ENCODE measurements around the gene TRMT1. TPM values are rescaled to one million over a fixed set of nuclear protein-coding genes. Genes with fewer than 3 reads are reported as not detected.

The TRMT1 gene
- total and polyA plus RNA-seq, 4 experiments from 2014 or later, result 18.0 to 78.4 (median 47.8) TPM

GRCh38 chr19:13057744-13058143 lies 58.8 kb downstream of the TRMT1 start:
- Mint-ChIP-seq H3K27me3 (peaks cover 0 to 11% of the 10 kb centered on the region in 2 donors), H3K4me1 (peaks cover 3 to 10% (median 6%) of the 10 kb centered on the region in 4 donors), H3K36me3 (no peaks in the 10 kb centered on the region), H3K27ac (no peak overlapping the region), H3K9me3 (no peaks in the 10 kb centered on the region), H3K4me3 (no peak overlapping the region)
- no peaks in the 10 kb centered on the region for H3K36me3 ChIP-seq (ENCODE audit: insufficient read depth, low read length)
- ChIA-PET CTCF (ENCODE audit: partially characterized antibody) (interaction anchor here (0.5 to 10.0 kb wide), 6 partner anchors 27 to 205 kb away, joined by 3 to 248 read pairs (median 4); no protein-coding TSS in a partner anchor), POLR2A (ENCODE audit: partially characterized antibody) (no interaction called here)
- no peak for DNase-seq
- no peak overlapping the region for H3K27ac ChIP-seq (ENCODE audit: low read depth, low read length)
- H3K4me1 ChIP-seq (ENCODE audit: insufficient read depth, low read length), result peaks cover 15% of the 10 kb centered on the region
- no peaks in the 10 kb centered on the region for H3K9me3 ChIP-seq (ENCODE audit: control insufficient read depth in 1 of 2, low read length in 2 of 2)
- no peak overlapping the region for H3K4me3 ChIP-seq (ENCODE audit: low read length in 2 of 2)
- peaks cover 11% of the 10 kb centered on the region for H3K27me3 ChIP-seq (ENCODE audit: insufficient read depth, low read length)
- intact Hi-C loops (cut with micrococcal nuclease), result no loop called here

GRCh38 chr19:13057147-13057572 lies 59.4 kb downstream of the TRMT1 start:
- Histone ChIP-seq H3K27ac (ENCODE audit: low read depth, low read length) (no peak overlapping the region), H3K4me3 (ENCODE audit: low read length in 2 of 2) (no peak overlapping the region), H3K36me3 (ENCODE audit: insufficient read depth, low read length) (no peaks in the 10 kb centered on the region), H3K27me3 (ENCODE audit: insufficient read depth, low read length) (peaks cover 11% of the 10 kb centered on the region), H3K4me1 (ENCODE audit: insufficient read depth, low read length) (peaks cover 15% of the 10 kb centered on the region), H3K9me3 (ENCODE audit: control insufficient read depth in 1 of 2, low read length in 2 of 2) (no peaks in the 10 kb centered on the region)
- ChIA-PET POLR2A (ENCODE audit: partially characterized antibody) (no interaction called here), CTCF (ENCODE audit: partially characterized antibody) (interaction anchor here (0.5 to 10.0 kb wide), 4 partner anchors 37 to 93 kb away, joined by 4 to 248 read pairs (median 5); no protein-coding TSS in a partner anchor)
- no peak for DNase-seq
- Mint-ChIP-seq H3K4me3 (no peak overlapping the region), H3K27ac (no peak overlapping the region), H3K4me1 (peaks cover 3 to 10% (median 6%) of the 10 kb centered on the region in 4 donors), H3K36me3 (no peaks in the 10 kb centered on the region), H3K9me3 (no peaks in the 10 kb centered on the region), H3K27me3 (peaks cover 0 to 11% of the 10 kb centered on the region in 2 donors)
- intact Hi-C loops (cut with micrococcal nuclease), result no loop called here

GRCh38 chr19:13056052-13056660 lies 60.4 kb downstream of the TRMT1 start:
- H3K27me3 Mint-ChIP-seq, result peaks cover 0 to 8% of the 10 kb centered on the region in 2 donors
- intact Hi-C loops (cut with micrococcal nuclease), result no loop called here
- POLR2A ChIA-PET (ENCODE audit: partially characterized antibody), result no interaction called here
- DNase-seq, result no peak
- H3K27ac ChIP-seq (ENCODE audit: low read depth, low read length), result no peak overlapping the region
- H3K4me3 ChIP-seq (ENCODE audit: low read length in 2 of 2), result no peak overlapping the region
- H3K27ac Mint-ChIP-seq, result no peak overlapping the region
- H3K27me3 ChIP-seq (ENCODE audit: insufficient read depth, low read length), result peaks cover 11% of the 10 kb centered on the region
- CTCF ChIA-PET (ENCODE audit: partially characterized antibody), result interaction anchor here (1.1 to 10.0 kb wide), 2 partner anchors 30 to 77 kb away, joined by 3 to 248 read pairs; no protein-coding TSS in a partner anchor
- no peaks in the 10 kb centered on the region for H3K36me3 ChIP-seq (ENCODE audit: insufficient read depth, low read length)
- H3K4me3 Mint-ChIP-seq, result peak overlapping the region in 1 of 8 donors; percentile 29
- peaks cover 15% of the 10 kb centered on the region for H3K4me1 ChIP-seq (ENCODE audit: insufficient read depth, low read length)
- H3K9me3 Mint-ChIP-seq, result no peaks in the 10 kb centered on the region
- H3K4me1 Mint-ChIP-seq, result peaks cover 3 to 13% (median 9%) of the 10 kb centered on the region in 4 donors
- H3K36me3 Mint-ChIP-seq, result no peaks in the 10 kb centered on the region
- no peaks in the 10 kb centered on the region for H3K9me3 ChIP-seq (ENCODE audit: control insufficient read depth in 1 of 2, low read length in 2 of 2)

- Mint-ChIP-seq H3K27me3 (peaks cover 0 to 4% of the 10 kb centered on the region in 2 donors), H3K36me3 (no peaks in the 10 kb centered on the region), H3K4me1 (peaks cover 2 to 10% (median 7%) of the 10 kb centered on the region in 4 donors), H3K4me3 (peak overlapping the region in 1 of 8 donors; percentile 29), H3K9me3 (no peaks in the 10 kb centered on the region), H3K27ac (no peak overlapping the region)
- no peak overlapping the region for H3K4me3 ChIP-seq (ENCODE audit: low read length in 2 of 2)
- ChIA-PET POLR2A (ENCODE audit: partially characterized antibody) (no interaction called here), CTCF (ENCODE audit: partially characterized antibody) (interaction anchor here (0.6 to 1.7 kb wide), 3 partner anchors 8 to 36 kb away, joined by 3 to 4 read pairs (median 3); no protein-coding TSS in a partner anchor)
- H3K27ac ChIP-seq (ENCODE audit: low read depth, low read length), result no peak overlapping the region
- H3K36me3 ChIP-seq (ENCODE audit: insufficient read depth, low read length), result no peaks in the 10 kb centered on the region
- H3K4me1 ChIP-seq (ENCODE audit: insufficient read depth, low read length), result peaks cover 8% of the 10 kb centered on the region
- no peaks in the 10 kb centered on the region for H3K9me3 ChIP-seq (ENCODE audit: control insufficient read depth in 1 of 2, low read length in 2 of 2)
- DNase-seq, result no peak
- H3K27me3 ChIP-seq (ENCODE audit: insufficient read depth, low read length), result peaks cover 4% of the 10 kb centered on the region
- intact Hi-C loops (cut with micrococcal nuclease), result no loop called here
Measured at GRCh38 chr19:13055213-13056051, 61.1 kb downstream of the TRMT1 start.

Other genes with a start within 250 kb of the TRMT1 start
- 10 to 100 TPM; 31.6 to 32.8 TPM for gene DNASE2, start 235.3 kb downstream of the TRMT1 start, total RNA-seq
- 10 to 100 TPM; 55.3 to 81.8 TPM for gene DNASE2, start 235.3 kb downstream of the TRMT1 start, polyA plus RNA-seq
- not detected for gene KLF1, start 229.5 kb downstream of the TRMT1 start, total RNA-seq
- not detected for gene KLF1, start 229.5 kb downstream of the TRMT1 start, polyA plus RNA-seq
- gene GCDH, start 225.6 kb downstream of the TRMT1 start, total RNA-seq, result 10 to 100 TPM; 63.9 to 66.1 TPM
- 10 to 100 TPM; 16.5 to 27.4 TPM for gene GCDH, start 225.6 kb downstream of the TRMT1 start, polyA plus RNA-seq
- gene SYCE2, start 197.4 kb downstream of the TRMT1 start, total RNA-seq, result under 1 TPM in 1 of 2 experiments, not detected in 1; 0.79 TPM
- gene SYCE2, start 197.4 kb downstream of the TRMT1 start, polyA plus RNA-seq, result not detected
- 10 to 100 TPM; 53.8 to 59.1 TPM for gene FARSA, start 183.0 kb downstream of the TRMT1 start, total RNA-seq
- gene FARSA, start 183.0 kb downstream of the TRMT1 start, polyA plus RNA-seq, result 10 to 100 TPM; 63.2 to 68.1 TPM
- gene CALR, start 178.1 kb downstream of the TRMT1 start, total RNA-seq, result 100 to 1,000 TPM; 484 to 499 TPM
- gene CALR, start 178.1 kb downstream of the TRMT1 start, polyA plus RNA-seq, result 100 to 1,000 TPM in 1 of 2 donors, 10 to 100 TPM in 1; 87.5 to 151 TPM
- 10 to 100 TPM; 88.6 to 98.4 TPM for gene RAD23A, start 170.9 kb downstream of the TRMT1 start, total RNA-seq
- 100 to 1,000 TPM in 1 of 2 donors, 10 to 100 TPM in 1; 77.0 to 105 TPM for gene RAD23A, start 170.9 kb downstream of the TRMT1 start, polyA plus RNA-seq
- 10 to 100 TPM; 14.7 to 17.9 TPM for gene GADD45GIP1, start 159.5 kb downstream of the TRMT1 start, total RNA-seq
- gene GADD45GIP1, start 159.5 kb downstream of the TRMT1 start, polyA plus RNA-seq, result 10 to 100 TPM; 61.0 to 65.1 TPM
- gene DAND5, start 147.2 kb downstream of the TRMT1 start, total RNA-seq, result not detected
- gene DAND5, start 147.2 kb downstream of the TRMT1 start, polyA plus RNA-seq, result not detected
- 1 to 10 TPM; 4.0 to 5.4 TPM for gene NFIX, start 121.3 kb downstream of the TRMT1 start, total RNA-seq
- under 1 TPM in 1 of 2 donors, not detected in 1; 0.09 TPM for gene NFIX, start 121.3 kb downstream of the TRMT1 start, polyA plus RNA-seq
- 10 to 100 TPM; 16.1 to 16.9 TPM for gene LYL1, start 13.9 kb downstream of the TRMT1 start, total RNA-seq
- gene LYL1, start 13.9 kb downstream of the TRMT1 start, polyA plus RNA-seq, result 1 to 10 TPM; 2.3 to 9.4 TPM
- 10 to 100 TPM; 25.8 to 34.1 TPM for gene NACC1, start 1.5 kb upstream of the TRMT1 start, total RNA-seq
- gene NACC1, start 1.5 kb upstream of the TRMT1 start, polyA plus RNA-seq, result 1 to 10 TPM in 1 of 2 donors, under 1 TPM in 1; 0.15 to 1.8 TPM
- 10 to 100 TPM; 63.7 to 64.0 TPM for gene STX10, start 33.6 kb upstream of the TRMT1 start, total RNA-seq
- gene STX10, start 33.6 kb upstream of the TRMT1 start, polyA plus RNA-seq, result 10 to 100 TPM; 57.9 to 64.2 TPM
- 100 to 1,000 TPM; 148 to 153 TPM for gene IER2, start 33.7 kb upstream of the TRMT1 start, total RNA-seq
- gene IER2, start 33.7 kb upstream of the TRMT1 start, polyA plus RNA-seq, result 100 to 1,000 TPM; 201 to 446 TPM

Measured in CD4-positive, alpha-beta memory T cell (primary cell).